Caco-2 (cell line): ENCODE results near the gene BTBD9. TPM values are rescaled to one million over a fixed set of nuclear protein-coding genes. Genes with fewer than 3 reads are reported as not detected.

Source experiments
- BruUV-seq: library from RNA; stranded (reverse); fragments of 400-500 nt; replicated peaks from 2 replicates; lab custom pipeline; 2021; lab: Mats Ljungman, UMichigan
- CTCF ChIA-PET: fragments of 300-600 bp; sonication (Branson Sonifier 250); formaldehyde crosslinking; loops from one replicate; lab custom pipeline; 2022; ENCODE audit warnings: antibody characterized with exemption; lab: Charles Lee
- POLR2A ChIA-PET: fragments of 300-600 bp; sonication (Branson Sonifier 250); formaldehyde crosslinking; loops from one replicate; lab custom pipeline; 2022; ENCODE audit warnings: antibody characterized with exemption; lab: Charles Lee
- DNase-seq, 2 experiments: peaks; one replicate each; pipeline versions ENCODE4 v3.0.0 to v3.0.0-alpha.2; 2020 to 2022
- H3K27me3 ChIP-seq: replicated peaks from 2 replicates; pipeline ENCODE4 v1.6.0; 2011; ENCODE audit warnings: low read length; ENCODE audit not compliant: control insufficient read depth, insufficient read depth
- H3K36me3 ChIP-seq: 2 replicates; pipeline ENCODE4 v1.5.1; 2011; ENCODE audit warnings: low read length; ENCODE audit not compliant: control insufficient read depth, insufficient read depth
- H3K4me1 ChIP-seq: fragments of 250-450 bp; sonication (Bioruptor Pico); 2 replicates; pipeline ENCODE4 v1.5.1; 2020; ENCODE audit warnings: mild to moderate bottlenecking
- H3K4me3 ChIP-seq: 2 replicates; pipeline ENCODE4 v1.5.1; 2011; ENCODE audit warnings: low read depth, mild to moderate bottlenecking, control low read depth, low read length
- H3K9me3 ChIP-seq: fragments of 250-450 bp; sonication (Bioruptor Pico); 2 replicates; pipeline ENCODE4 v1.5.1; 2020; ENCODE audit warnings: mild to moderate bottlenecking, moderate library complexity
- H3K27ac Mint-ChIP-seq: one replicate; pipeline ENCODE4 v1.8.0; 2022; ENCODE audit warnings: mixed read lengths; ENCODE audit not compliant: unreplicated experiment
- H3K27me3 Mint-ChIP-seq: one replicate; pipeline ENCODE4 v1.8.0; 2022; ENCODE audit warnings: mixed read lengths; ENCODE audit not compliant: insufficient read depth, unreplicated experiment
- H3K36me3 Mint-ChIP-seq: one replicate; pipeline ENCODE4 v1.8.0; 2022; ENCODE audit warnings: mild to moderate bottlenecking, mixed read lengths; ENCODE audit not compliant: insufficient read depth, unreplicated experiment
- H3K4me1 Mint-ChIP-seq: one replicate; pipeline ENCODE4 v1.8.0; 2022; ENCODE audit warnings: low read depth, mixed read lengths; ENCODE audit not compliant: unreplicated experiment
- H3K4me3 Mint-ChIP-seq: one replicate; pipeline ENCODE4 v1.8.0; 2022; ENCODE audit warnings: mild to moderate bottlenecking, moderate library complexity, mixed read lengths; ENCODE audit not compliant: unreplicated experiment
- H3K9me3 Mint-ChIP-seq: one replicate; pipeline ENCODE4 v1.8.0; 2022; ENCODE audit warnings: mixed read lengths; ENCODE audit not compliant: unreplicated experiment
- CTCF ChIP-seq, 2 experiments: fragments of 200-600 bp in 1 of 2; IDR thresholded peaks; 1 replicate in 1 of 2; 2 replicates in 1 of 2; pipeline versions ENCODE4 v1.5.1 to v1.8.0; 2011 to 2022; ENCODE audit warnings: antibody characterized with exemption in 1 of 2, control low read depth in 1 of 2, inconsistent platforms in 1 of 2, low read depth in 1 of 2, low read length in 1 of 2, mild to moderate bottlenecking in 1 of 2, moderate library complexity in 1 of 2; ENCODE audit not compliant: insufficient read depth in 1 of 2, severe bottlenecking in 1 of 2, unreplicated experiment in 1 of 2
- intact Hi-C: fragments of 100-400 bp; cut with micrococcal nuclease; formaldehyde crosslinking; loops from one replicate; pipeline ENCODE4 v1.10.0; 2022; ENCODE audit not compliant: unreplicated experiment
- total RNA-seq: library from RNA; stranded (reverse); gene quantifications from 2 replicates; pipeline ENCODE4 v1.2.3, GENCODE V29; 2022

Gene BTBD9
- total RNA-seq, 1 experiment from 2014 or later, result 19.6 TPM

- Histone ChIP-seq H3K9me3 (no peaks in the 10 kb centered on the region), H3K27me3 (no peaks in the 10 kb centered on the region), H3K4me3 (no peak overlapping the region), H3K4me1 (no peaks in the 10 kb centered on the region), H3K36me3 (no peaks in the 10 kb centered on the region)
- ChIA-PET CTCF (no interaction called here), POLR2A (no interaction called here)
- intact Hi-C loops, result no loop called here
- H3K27me3 Mint-ChIP-seq, result no peaks in the 10 kb centered on the region
- H3K4me3 Mint-ChIP-seq, result no peak overlapping the region
- no peak overlapping the region for H3K27ac Mint-ChIP-seq
- no TSS peak for BruUV-seq
- no peak for DNase-seq
- no peaks in the 10 kb centered on the region for H3K9me3 Mint-ChIP-seq
- H3K36me3 Mint-ChIP-seq, result peaks cover 24% of the 10 kb centered on the region
- H3K4me1 Mint-ChIP-seq, result no peaks in the 10 kb centered on the region
- TF ChIP-seq CTCF (IDR thresholded peaks at IDR 0.05; ENCODE audit: insufficient read depth in 1 of 2, low read depth in 1 of 2, low read length in 1 of 2, severe bottlenecking in 1 of 2, unreplicated experiment in 1 of 2), result no peak
These were observed 471.6 kb downstream of the BTBD9 start for GRCh38 chr6:38168126-38168525.

GRCh38 chr6:38167598-38167997, 472.1 kb downstream of the BTBD9 start:
- Histone ChIP-seq H3K4me1 (no peaks in the 10 kb centered on the region), H3K36me3 (no peaks in the 10 kb centered on the region), H3K9me3 (no peaks in the 10 kb centered on the region), H3K27me3 (no peaks in the 10 kb centered on the region), H3K4me3 (no peak overlapping the region)
- Mint-ChIP-seq H3K27ac (no peak overlapping the region), H3K9me3 (no peaks in the 10 kb centered on the region), H3K4me3 (no peak overlapping the region), H3K27me3 (no peaks in the 10 kb centered on the region), H3K36me3 (peaks cover 24% of the 10 kb centered on the region), H3K4me1 (no peaks in the 10 kb centered on the region)
- ChIA-PET POLR2A (interaction anchor here (0.6 kb wide), 1 partner anchor 65 kb away, joined by 3 read pairs; no protein-coding TSS in a partner anchor), CTCF (interaction anchor here (0.7 kb wide), 1 partner anchor 87 kb away, joined by 3 read pairs; no protein-coding TSS in a partner anchor)
- BruUV-seq, result no TSS peak
- DNase-seq, result no peak
- no peak for TF ChIP-seq CTCF (IDR thresholded peaks at IDR 0.05; ENCODE audit: insufficient read depth in 1 of 2, low read depth in 1 of 2, low read length in 1 of 2, severe bottlenecking in 1 of 2, unreplicated experiment in 1 of 2)
- intact Hi-C loops, result no loop called here

- H3K9me3 Mint-ChIP-seq, result no peaks in the 10 kb centered on the region
- no peaks in the 10 kb centered on the region for H3K4me1 Mint-ChIP-seq
- no peak overlapping the region for H3K4me3 Mint-ChIP-seq
- BruUV-seq, result no TSS peak
- Histone ChIP-seq H3K27me3 (no peaks in the 10 kb centered on the region), H3K4me1 (no peaks in the 10 kb centered on the region), H3K9me3 (no peaks in the 10 kb centered on the region), H3K36me3 (no peaks in the 10 kb centered on the region), H3K4me3 (no peak overlapping the region)
- DNase-seq, result no peak
- H3K27me3 Mint-ChIP-seq, result no peaks in the 10 kb centered on the region
- intact Hi-C loops, result no loop called here
- H3K36me3 Mint-ChIP-seq, result peaks cover 29% of the 10 kb centered on the region
- TF ChIP-seq CTCF (IDR thresholded peaks at IDR 0.05; ENCODE audit: insufficient read depth in 1 of 2, low read depth in 1 of 2, low read length in 1 of 2, severe bottlenecking in 1 of 2, unreplicated experiment in 1 of 2), result no peak
- ChIA-PET POLR2A (no interaction called here), CTCF (interaction anchor here (0.7 kb wide), 1 partner anchor 86 kb away, joined by 3 read pairs; no protein-coding TSS in a partner anchor)
- no peak overlapping the region for H3K27ac Mint-ChIP-seq
These were observed 473.1 kb downstream of the BTBD9 start for GRCh38 chr6:38166411-38167240.
